GM23338 (cell line): ENCODE data around the gene INPP1. TPM values are rescaled to one million over a fixed set of nuclear protein-coding genes. Genes with fewer than 3 reads are reported as not detected.

ENCODE experiments used
- ATAC-seq: fragments of 200-7000 bp; cut with Tn5 transposase; 3 replicates; pipeline ENCODE4 v1.9.1; 2020
- DNase-seq: peaks from one replicate; pipeline ENCODE4 v3.0.0-alpha.2; 2015; ENCODE audit warnings: low spot score
- H2AFZ ChIP-seq: fragments of 200-600 bp; sonication (generic); 2 replicates; pipeline ENCODE4 v1.8.0; 2016; ENCODE audit warnings: antibody characterized with exemption, mild to moderate bottlenecking, moderate library complexity
- H3F3A ChIP-seq: fragments of 200-600 bp; sonication (generic); replicated peaks from 2 replicates; pipeline ENCODE4 v1.8.0; 2017; ENCODE audit warnings: antibody characterized with exemption, mixed run types, low read depth
- H3K27ac ChIP-seq: fragments of 200-600 bp; sonication (generic); 2 replicates; pipeline ENCODE4 v1.6.1; 2016; ENCODE audit warnings: low read depth
- H3K27me3 ChIP-seq: fragments of 200-600 bp; sonication (generic); 2 replicates; pipeline ENCODE4 v1.8.0; 2016; ENCODE audit warnings: mild to moderate bottlenecking, mixed run types, moderate library complexity; ENCODE audit not compliant: insufficient read depth
- H3K36me3 ChIP-seq: fragments of 200-600 bp; sonication (generic); 2 replicates; pipeline ENCODE4 v1.8.0; 2016; ENCODE audit warnings: mild to moderate bottlenecking; ENCODE audit not compliant: insufficient read depth
- H3K4me1 ChIP-seq: fragments of 200-600 bp; sonication (generic); 2 replicates; pipeline ENCODE4 v1.8.0; 2016; ENCODE audit warnings: mild to moderate bottlenecking, moderate library complexity; ENCODE audit not compliant: insufficient read depth
- H3K4me2 ChIP-seq: fragments of 200-600 bp; sonication (generic); 2 replicates; pipeline ENCODE4 v1.7.1; 2017; ENCODE audit warnings: mixed run types
- H3K4me3 ChIP-seq: fragments of 200-600 bp; sonication (generic); 2 replicates; pipeline ENCODE4 v1.6.1; 2016; ENCODE audit warnings: mixed run types
- H3K79me2 ChIP-seq: fragments of 200-600 bp; sonication (generic); replicated peaks from 2 replicates; pipeline ENCODE4 v1.8.0; 2017; ENCODE audit warnings: mild to moderate bottlenecking; ENCODE audit not compliant: insufficient read depth
- H3K9me2 ChIP-seq: fragments of 200-600 bp; sonication (generic); 2 replicates; pipeline ENCODE4 v1.8.0; 2017; ENCODE audit not compliant: insufficient read depth
- H4K20me1 ChIP-seq: fragments of 200-600 bp; sonication (generic); replicated peaks from 2 replicates; pipeline ENCODE4 v1.8.0; 2017; ENCODE audit warnings: mild to moderate bottlenecking; ENCODE audit not compliant: insufficient read depth
- H3K27ac Mint-ChIP-seq: 2 replicates; pipeline ENCODE4 v1.8.0; 2020; ENCODE audit warnings: inconsistent platforms, mild to moderate bottlenecking, moderate library complexity, mixed read lengths
- H3K27me3 Mint-ChIP-seq: 3 replicates; pipeline ENCODE4 v1.8.0; 2022; ENCODE audit warnings: low read depth, mild to moderate bottlenecking, moderate library complexity, mixed read lengths, inconsistent platforms; ENCODE audit not compliant: insufficient read depth, poor library complexity
- H3K36me3 Mint-ChIP-seq: 3 replicates; pipeline ENCODE4 v1.8.0; 2021; ENCODE audit warnings: low read depth, mild to moderate bottlenecking, inconsistent platforms, moderate library complexity, mixed read lengths
- H3K4me1 Mint-ChIP-seq: 3 replicates; pipeline ENCODE4 v1.8.0; 2020; ENCODE audit warnings: mild to moderate bottlenecking, inconsistent platforms, mixed read lengths
- H3K4me3 Mint-ChIP-seq: 3 replicates; pipeline ENCODE4 v1.8.0; 2021; ENCODE audit warnings: moderate library complexity, mild to moderate bottlenecking, inconsistent platforms, mixed read lengths
- H3K9me3 Mint-ChIP-seq: 3 replicates; pipeline ENCODE4 v1.8.0; 2020; ENCODE audit warnings: moderate library complexity, mild to moderate bottlenecking, inconsistent platforms, mixed read lengths
- CREB1 ChIP-seq: fragments of 250-450 bp; sonication (Bioruptor Pico); IDR thresholded peaks from 2 replicates; pipeline ENCODE4 v1.5.0; 2020; ENCODE audit warnings: low read depth, mild to moderate bottlenecking, moderate library complexity
- CTCF ChIP-seq, 2 experiments: fragments of 200-600 bp in 1 of 2; sonication (generic) in 1 of 2; conservative IDR thresholded peaks; 2 replicates each; pipeline versions ENCODE4 v1.5.1 to v1.6.1; 2016 to 2017; ENCODE audit warnings: antibody characterized with exemption in 2 of 2, low read depth in 2 of 2, mild to moderate bottlenecking in 2 of 2, moderate library complexity in 1 of 2
- ETS1 ChIP-seq: IDR thresholded peaks from 2 replicates; pipeline ENCODE4 v1.6.1; 2016; ENCODE audit warnings: antibody characterized with exemption
- EZH2 ChIP-seq: fragments of 200-600 bp; sonication (generic); IDR thresholded peaks from one replicate; pipeline ENCODE4 v1.8.0; 2017; ENCODE audit warnings: antibody characterized with exemption, mild to moderate bottlenecking, low read depth; ENCODE audit not compliant: unreplicated experiment
- EZH2phosphoT487 ChIP-seq: fragments of 200-600 bp; sonication (generic); IDR thresholded peaks from one replicate; pipeline ENCODE4 v1.8.1; 2018; ENCODE audit warnings: antibody characterized with exemption; ENCODE audit not compliant: unreplicated experiment
- JUNB ChIP-seq: IDR thresholded peaks from one replicate; pipeline ENCODE4 v1.6.1; 2016; ENCODE audit warnings: antibody characterized with exemption; ENCODE audit not compliant: unreplicated experiment
- NANOG ChIP-seq: IDR thresholded peaks from 2 replicates; pipeline ENCODE4 v1.6.1; 2016; ENCODE audit warnings: antibody characterized with exemption, borderline replicate concordance
- POLR2AphosphoS5 ChIP-seq: IDR thresholded peaks from 2 replicates; pipeline ENCODE4 v1.6.1; 2016; ENCODE audit warnings: antibody characterized with exemption, low read depth
- REST ChIP-seq: IDR thresholded peaks from one replicate; pipeline ENCODE4 v1.6.1; 2018; ENCODE audit warnings: antibody characterized with exemption; ENCODE audit not compliant: unreplicated experiment
- STAT1 ChIP-seq: IDR thresholded peaks from one replicate; pipeline ENCODE4 v1.6.1; 2016; ENCODE audit warnings: antibody characterized with exemption; ENCODE audit not compliant: unreplicated experiment
- ZNF114 ChIP-seq: fragments of 250-450 bp; sonication (Bioruptor Pico); IDR thresholded peaks from 2 replicates; pipeline ENCODE4 v1.5.0; 2020; ENCODE audit warnings: mild to moderate bottlenecking, moderate library complexity
- ZNF331 ChIP-seq: fragments of 250-450 bp; sonication (Bioruptor Pico); IDR thresholded peaks from 2 replicates; pipeline ENCODE4 v1.5.0; 2020; ENCODE audit warnings: low read depth, mild to moderate bottlenecking, moderate library complexity
- ZNF462 ChIP-seq: fragments of 250-450 bp; sonication (Bioruptor Pico); IDR thresholded peaks from 2 replicates; pipeline ENCODE4 v1.5.0; 2020; ENCODE audit warnings: mild to moderate bottlenecking, moderate library complexity
- polyA plus RNA-seq: library from polyadenylated mRNA; unstranded; fragments of >200 nt; fragmentation: Nextera tagmentation; extraction: Ambion mirVana; gene quantifications from 2 replicates; pipeline ENCODE4 v1.2.1, GENCODE V29; 2016
- total RNA-seq: library from RNA; depleted of rRNA; stranded (reverse); fragments of >200 nt; shearing (Covaris generic); gene quantifications from 2 replicates; pipeline ENCODE4 v1.2.3, GENCODE V29; 2014

INPP1 gene
- total and polyA plus RNA-seq, 2 experiments from 2014 or later, result 2.6 to 6.5 TPM

- Mint-ChIP-seq H3K4me1 (peaks cover under 1% of the 10 kb centered on the region; the same call in 2 of the 3 replicates), H3K9me3 (no peaks in the 10 kb centered on the region), H3K36me3 (no peaks in the 10 kb centered on the region), H3K27me3 (no peaks in the 10 kb centered on the region), H3K4me3 (no peak overlapping the region), H3K27ac (no peak overlapping the region)
- Histone ChIP-seq H4K20me1 (no peaks in the 10 kb centered on the region), H3K79me2 (no peaks in the 10 kb centered on the region), H3K4me1 (no peaks in the 10 kb centered on the region), H3K36me3 (no peaks in the 10 kb centered on the region), H3K27me3 (no peaks in the 10 kb centered on the region), H2AFZ (no peak overlapping the region), H3K9me2 (no peaks in the 10 kb centered on the region), H3K27ac (no peak overlapping the region), H3K4me3 (no peak overlapping the region), H3F3A (no peaks in the 10 kb centered on the region), H3K4me2 (no peak overlapping the region)
- DNase-seq (no peak), ATAC-seq (no peak)
- TF ChIP-seq CTCF (conservative IDR thresholded peaks at IDR 0.05; ENCODE audit: low read depth in 2 of 2) (no peak), NANOG (no peak), CREB1 (no peak), ZNF331 (CRISPR knock-in tag) (no peak), EZH2phosphoT487 (no peak), ZNF462 (CRISPR knock-in tag) (no peak), POLR2AphosphoS5 (no peak), STAT1 (no peak), ZNF114 (CRISPR knock-in tag) (no peak), EZH2 (no peak), REST (no peak), JUNB (no peak), ETS1 (no peak)
These were observed 8.2 kb upstream of the INPP1 start for GRCh38 chr2:190335225-190335559.
